PFSK-1 (cell line): Measurements from ENCODE around the gene SCYGR4.
"Not testable (repeated sequence)": the region's sequence is repeated elsewhere in the genome, so short reads cannot be mapped to it uniquely, and the experiment has no call there.

Source experiments
- FOXP2 ChIP-seq: optimal IDR thresholded peaks from 2 replicates; pipeline ENCODE3; 2011; ENCODE audit warnings: borderline replicate concordance, control low read depth, inconsistent platforms; ENCODE audit not compliant: insufficient read depth; ENCODE audit errors: extremely low read length, extremely low read depth
- POLR2AphosphoS5 ChIP-seq: IDR thresholded peaks from 2 replicates; pipeline ENCODE4 v1.6.1; 2012; ENCODE audit warnings: low read depth, mild to moderate bottlenecking, control low read depth, low read length, moderate library complexity
- SIN3A ChIP-seq: IDR thresholded peaks from 2 replicates; pipeline ENCODE4 v1.6.1; 2012; ENCODE audit warnings: mild to moderate bottlenecking, low read length, moderate library complexity, borderline replicate concordance; ENCODE audit not compliant: insufficient read depth
- TAF1 ChIP-seq: IDR thresholded peaks from 2 replicates; pipeline ENCODE4 v1.6.1; 2012; ENCODE audit warnings: low read length, control low read depth, borderline replicate concordance; ENCODE audit not compliant: insufficient read depth
- TF ChIP-seq, protein P1 (sequence below), 2 experiments: IDR thresholded peaks; 2 replicates each; pipeline versions ENCODE4 v1.6.1 to v1.8.0; 2011 to 2012; ENCODE audit warnings: low read depth in 2 of 2, low read length in 2 of 2, control low read depth in 1 of 2, inconsistent platforms in 1 of 2, mild to moderate bottlenecking in 1 of 2, moderate library complexity in 1 of 2; ENCODE audit not compliant: insufficient read depth in 1 of 2

SCYGR4 gene

DNA sequence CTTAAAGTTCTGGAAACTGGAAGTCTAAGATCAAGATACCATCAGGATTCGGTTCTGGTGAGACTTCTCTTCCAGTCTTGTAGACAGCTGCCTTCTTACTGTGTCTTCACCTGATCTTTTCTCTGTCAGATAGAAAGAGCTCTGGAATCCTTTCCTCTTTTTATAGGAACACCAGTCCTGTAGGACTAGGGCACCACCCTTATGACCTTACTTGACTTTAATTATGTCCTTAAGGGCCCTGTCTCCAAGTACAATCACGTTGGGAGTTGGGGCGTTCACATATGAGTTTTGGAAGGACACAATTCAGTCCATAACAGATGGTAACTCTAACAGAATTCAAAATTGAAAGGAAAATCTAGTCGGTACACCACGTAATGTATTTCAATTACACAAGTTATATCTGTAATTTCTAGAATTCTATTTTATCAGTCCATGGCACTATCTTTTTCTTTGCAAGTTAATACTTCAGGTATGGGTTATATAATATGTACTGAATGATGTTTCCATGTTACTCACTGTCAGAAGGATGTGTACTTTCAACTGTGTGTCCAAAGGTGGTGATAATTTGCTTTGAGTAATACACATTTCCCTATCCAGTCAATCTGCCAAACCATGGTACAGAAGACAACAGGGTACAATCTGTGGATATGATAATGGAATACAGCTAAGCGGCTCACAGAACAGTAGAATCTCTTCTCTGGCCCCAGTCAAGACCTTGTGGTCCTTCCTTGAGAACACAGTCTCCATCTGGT, 48.1 kb downstream of the SCYGR4 start:
- TF ChIP-seq SIN3A (no peak), TAF1 (no peak), POLR2AphosphoS5 (no peak), FOXP2 (no peak)
- TF ChIP-seq, protein P1, sequence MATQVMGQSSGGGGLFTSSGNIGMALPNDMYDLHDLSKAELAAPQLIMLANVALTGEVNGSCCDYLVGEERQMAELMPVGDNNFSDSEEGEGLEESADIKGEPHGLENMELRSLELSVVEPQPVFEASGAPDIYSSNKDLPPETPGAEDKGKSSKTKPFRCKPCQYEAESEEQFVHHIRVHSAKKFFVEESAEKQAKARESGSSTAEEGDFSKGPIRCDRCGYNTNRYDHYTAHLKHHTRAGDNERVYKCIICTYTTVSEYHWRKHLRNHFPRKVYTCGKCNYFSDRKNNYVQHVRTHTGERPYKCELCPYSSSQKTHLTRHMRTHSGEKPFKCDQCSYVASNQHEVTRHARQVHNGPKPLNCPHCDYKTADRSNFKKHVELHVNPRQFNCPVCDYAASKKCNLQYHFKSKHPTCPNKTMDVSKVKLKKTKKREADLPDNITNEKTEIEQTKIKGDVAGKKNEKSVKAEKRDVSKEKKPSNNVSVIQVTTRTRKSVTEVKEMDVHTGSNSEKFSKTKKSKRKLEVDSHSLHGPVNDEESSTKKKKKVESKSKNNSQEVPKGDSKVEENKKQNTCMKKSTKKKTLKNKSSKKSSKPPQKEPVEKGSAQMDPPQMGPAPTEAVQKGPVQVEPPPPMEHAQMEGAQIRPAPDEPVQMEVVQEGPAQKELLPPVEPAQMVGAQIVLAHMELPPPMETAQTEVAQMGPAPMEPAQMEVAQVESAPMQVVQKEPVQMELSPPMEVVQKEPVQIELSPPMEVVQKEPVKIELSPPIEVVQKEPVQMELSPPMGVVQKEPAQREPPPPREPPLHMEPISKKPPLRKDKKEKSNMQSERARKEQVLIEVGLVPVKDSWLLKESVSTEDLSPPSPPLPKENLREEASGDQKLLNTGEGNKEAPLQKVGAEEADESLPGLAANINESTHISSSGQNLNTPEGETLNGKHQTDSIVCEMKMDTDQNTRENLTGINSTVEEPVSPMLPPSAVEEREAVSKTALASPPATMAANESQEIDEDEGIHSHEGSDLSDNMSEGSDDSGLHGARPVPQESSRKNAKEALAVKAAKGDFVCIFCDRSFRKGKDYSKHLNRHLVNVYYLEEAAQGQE (IDR thresholded peaks at IDR 0.05; ENCODE audit: insufficient read depth in 1 of 2, low read depth in 2 of 2, low read length in 2 of 2): no peak

DNA sequence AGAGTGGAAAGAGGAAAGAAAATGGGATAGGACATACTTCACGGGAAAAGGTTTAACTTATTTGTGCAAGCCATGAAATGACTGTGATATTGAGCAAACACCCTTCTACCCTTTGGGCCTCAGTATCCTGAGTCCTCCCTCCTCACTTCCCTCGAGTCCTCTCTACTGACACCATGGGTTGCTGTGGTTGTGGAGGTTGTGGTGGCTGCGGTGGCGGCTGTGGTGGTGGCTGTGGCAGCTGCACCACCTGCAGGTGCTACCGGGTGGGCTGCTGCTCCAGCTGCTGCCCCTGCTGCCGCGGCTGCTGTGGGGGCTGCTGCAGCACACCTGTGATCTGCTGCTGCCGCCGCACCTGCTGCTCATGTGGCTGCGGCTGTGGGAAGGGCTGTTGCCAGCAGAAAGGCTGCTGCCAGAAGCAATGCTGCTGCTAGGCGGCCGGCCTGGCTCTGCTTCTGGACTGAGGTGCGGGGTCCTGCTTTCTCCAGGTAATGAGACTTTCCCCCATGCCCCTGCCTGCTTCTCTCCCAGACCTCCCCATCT, 49.4 kb downstream of the SCYGR4 start, which contains the start of gene SCYGR5:
SCYGR5 (plus strand) TSS at position 174 of the 540 bp plus-strand sequence; CDS start at position 174, 0 bp downstream.
- not testable (repeated sequence) for TF ChIP-seq POLR2AphosphoS5, TAF1, FOXP2
